HG03575 (cell line): ENCODE results near the gene DBI.
A peak's percentile ranks its signal among the peaks of the same experiment; 100 is the strongest.

Experiments
- ATAC-seq: cut with Tn5 transposase; IDR thresholded peaks from one replicate; pipeline ENCODE4 v1.9.1; 2021; ENCODE audit not compliant: unreplicated experiment, insufficient number of reproducible peaks, low FRiP score; ENCODE audit errors: extremely low read depth

Gene DBI

DNA sequence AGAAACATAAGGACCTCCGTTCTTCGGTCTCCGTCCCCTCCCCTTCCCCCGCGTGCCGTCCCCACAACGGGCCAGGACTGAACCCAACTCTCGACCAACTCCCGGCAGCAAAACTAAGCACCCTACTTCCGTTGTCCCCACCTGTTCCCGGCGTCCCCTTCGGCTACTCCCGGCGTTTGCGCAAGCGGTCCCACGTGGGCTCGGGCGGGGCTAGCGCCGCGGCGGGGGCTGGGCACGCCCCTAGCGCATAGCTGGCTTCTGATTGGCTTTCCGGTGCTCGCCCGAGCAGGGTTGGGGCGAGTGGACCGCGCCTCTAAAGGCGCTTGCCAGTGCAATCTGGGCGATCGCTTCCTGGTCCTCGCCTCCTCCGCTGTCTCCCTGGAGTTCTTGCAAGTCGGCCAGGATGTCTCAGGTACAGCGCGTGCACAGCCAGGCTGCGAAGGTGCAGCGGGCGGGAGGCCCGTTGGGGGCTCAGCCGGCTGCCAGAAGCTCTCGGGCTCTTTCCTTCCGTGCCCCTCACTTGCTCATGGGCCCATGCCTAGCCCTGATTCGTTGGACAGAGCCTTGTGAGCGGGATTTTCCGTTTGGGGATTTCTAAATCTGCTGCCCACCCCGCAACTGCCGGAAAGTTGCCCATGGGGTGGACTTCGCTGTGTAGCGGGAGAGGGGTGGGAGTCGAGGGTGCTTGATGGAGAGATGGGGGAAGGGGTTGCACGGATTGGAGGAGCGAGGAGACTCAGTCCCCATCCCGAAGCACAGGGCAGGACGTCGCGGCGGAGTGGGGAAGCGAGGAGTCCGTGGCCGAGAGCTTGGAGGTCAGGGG is at the start of gene DBI, which contains the start of gene C2orf76:
Gene DBI (plus strand): TSS at position 329 of the 823 bp plus-strand sequence. CDS start 75 bp downstream, at position 404.
Gene C2orf76 (minus strand): TSS at position 186 of the 823 bp plus-strand sequence. CDS start 26,875 bp downstream, outside the sequence.
- peak; percentile 91 for ATAC-seq

DNA sequence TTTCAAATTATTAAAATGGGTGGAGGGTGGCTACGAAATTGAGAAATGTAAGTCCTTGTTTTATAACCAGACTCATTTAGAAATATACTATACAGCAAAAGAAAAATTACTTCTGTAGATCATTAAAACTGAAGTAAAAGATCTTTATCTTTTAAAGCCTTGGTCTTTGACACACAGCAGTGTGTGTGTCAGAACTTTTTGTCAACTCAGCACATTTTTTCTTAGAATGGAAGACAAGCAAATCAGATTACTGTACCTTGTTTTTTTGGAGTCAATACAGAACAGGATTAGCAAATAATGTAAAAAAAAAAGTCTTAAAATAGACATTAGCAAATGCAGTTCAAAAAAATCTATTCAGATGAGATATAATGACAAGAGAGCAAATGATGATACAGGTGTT is 49.2 kb upstream of the DBI start:
- ATAC-seq, result no peak

DNA sequence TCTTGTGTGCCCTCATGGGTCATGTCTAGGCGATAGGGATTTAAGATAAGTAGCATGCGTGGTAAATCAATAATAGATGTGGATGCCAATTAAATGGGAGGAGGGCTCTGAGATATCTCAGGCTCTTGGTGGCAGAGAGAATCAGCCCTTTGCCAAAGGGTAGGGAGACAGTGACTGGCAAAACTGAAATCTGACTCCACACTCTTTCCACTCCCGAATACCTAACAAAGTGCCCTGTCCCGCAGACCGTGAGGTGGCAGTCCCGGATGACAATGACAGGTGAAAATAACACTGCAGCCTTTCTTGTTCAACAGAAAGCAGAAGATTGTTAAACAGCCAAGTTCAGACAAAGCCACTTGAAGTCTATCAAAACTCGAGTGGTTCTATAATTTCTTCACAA is 47.2 kb upstream of the DBI start:
- ATAC-seq, result no peak

DNA sequence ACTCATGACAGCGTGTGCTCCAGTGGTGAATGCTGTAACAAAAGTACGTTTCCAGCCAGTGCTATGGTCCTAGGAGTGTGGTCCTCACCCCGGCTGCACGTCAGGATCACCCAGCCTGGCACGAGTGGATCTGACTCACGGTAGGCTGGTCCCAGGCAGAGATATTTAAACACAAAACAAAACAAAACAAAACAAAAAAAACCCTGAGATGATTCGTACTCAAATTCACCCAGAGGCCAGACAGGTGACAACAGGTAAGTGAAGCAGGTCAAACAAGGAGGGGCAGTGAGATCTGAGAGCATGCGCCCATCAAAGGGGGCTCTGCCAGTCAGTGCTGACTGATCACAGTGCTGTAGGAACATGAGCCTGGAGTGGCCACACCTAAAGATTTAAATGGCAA is 43.3 kb upstream of the DBI start:
- ATAC-seq, result no peak

DNA sequence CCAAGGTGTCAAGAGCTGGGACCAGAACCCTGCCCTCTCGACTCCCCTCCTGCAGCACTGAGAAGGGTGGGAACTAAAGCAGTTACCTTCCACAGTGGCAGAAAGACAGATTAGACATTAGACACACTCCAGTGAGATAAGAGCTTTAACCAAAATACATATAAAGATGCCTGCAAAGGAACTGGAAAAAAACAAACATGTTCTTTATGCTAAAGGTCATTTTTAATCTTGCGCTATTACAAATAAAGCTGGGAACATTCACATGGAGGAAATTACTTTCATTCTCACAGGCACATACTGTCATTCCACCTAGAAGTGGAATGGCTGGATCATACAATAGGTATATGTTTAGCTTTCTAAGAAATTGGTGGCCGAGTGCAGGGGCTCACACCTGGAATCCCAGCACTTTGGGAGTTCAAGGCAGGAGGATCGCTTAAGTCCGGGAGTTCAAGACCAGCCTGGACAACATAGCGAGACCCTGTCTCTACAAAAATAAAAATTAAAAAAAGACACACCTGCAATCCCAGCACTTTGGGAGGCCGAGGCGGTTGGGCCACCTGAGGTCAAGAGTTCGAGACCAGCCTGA is 42.0 kb upstream of the DBI start:
- ATAC-seq, result no peak

DNA sequence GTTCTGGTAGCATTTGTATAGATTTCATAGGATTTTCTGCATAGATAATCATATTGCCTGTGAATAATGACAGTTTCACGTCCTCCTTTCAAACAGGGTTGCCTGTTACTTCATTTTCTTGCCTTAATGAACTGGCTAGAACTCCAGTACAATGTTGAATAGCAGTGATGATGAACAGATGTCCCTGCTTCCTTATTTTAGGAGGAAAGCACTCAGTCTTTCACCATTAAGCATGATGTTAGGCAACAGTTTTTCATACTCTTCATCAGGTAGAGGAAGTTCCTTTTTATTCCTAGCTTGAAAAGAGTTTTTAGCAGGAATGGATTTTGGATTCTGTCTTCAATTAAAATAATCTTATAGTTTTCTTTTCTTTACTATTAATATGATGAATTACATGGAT is 39.8 kb upstream of the DBI start:
- no peak for ATAC-seq

DNA sequence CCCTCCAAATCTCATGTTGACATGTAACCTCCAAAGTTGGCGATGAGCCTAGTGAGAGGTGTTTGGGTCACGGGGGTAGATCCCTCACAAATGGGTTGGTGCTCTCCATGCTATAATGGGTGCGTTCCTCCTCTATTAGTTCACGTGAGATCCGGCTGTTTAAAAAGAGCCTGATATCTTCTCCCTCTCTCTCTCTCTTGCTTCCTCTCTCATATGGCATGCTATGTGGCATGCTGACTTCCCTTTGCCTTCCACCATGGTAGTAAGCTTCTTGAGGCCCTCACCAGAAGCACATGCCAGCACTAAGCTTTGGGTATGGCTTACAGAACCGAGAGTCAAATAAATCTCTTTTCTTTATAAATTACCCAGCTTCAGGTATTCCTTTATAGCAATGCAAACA is 39.3 kb upstream of the DBI start:
- no peak for ATAC-seq

DNA sequence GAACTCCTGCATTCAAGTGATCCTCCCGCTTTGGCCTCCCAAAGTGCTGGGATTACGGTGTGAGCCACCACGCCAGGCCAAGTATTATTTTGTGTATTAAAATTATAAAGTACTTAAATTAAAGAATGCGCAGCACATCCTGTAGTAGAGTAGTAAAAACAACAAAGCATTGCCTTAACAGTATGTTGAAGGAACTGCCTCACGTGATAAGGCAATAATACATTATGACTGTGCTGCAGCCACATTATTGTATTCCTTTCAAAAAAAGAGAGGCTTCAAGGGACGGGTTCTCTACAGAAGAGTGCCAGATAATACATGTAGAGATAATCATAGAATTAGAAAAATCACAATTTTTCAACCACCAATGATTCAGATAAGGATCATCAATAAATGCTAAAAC is 33.8 kb upstream of the DBI start:
- no peak for ATAC-seq

DNA sequence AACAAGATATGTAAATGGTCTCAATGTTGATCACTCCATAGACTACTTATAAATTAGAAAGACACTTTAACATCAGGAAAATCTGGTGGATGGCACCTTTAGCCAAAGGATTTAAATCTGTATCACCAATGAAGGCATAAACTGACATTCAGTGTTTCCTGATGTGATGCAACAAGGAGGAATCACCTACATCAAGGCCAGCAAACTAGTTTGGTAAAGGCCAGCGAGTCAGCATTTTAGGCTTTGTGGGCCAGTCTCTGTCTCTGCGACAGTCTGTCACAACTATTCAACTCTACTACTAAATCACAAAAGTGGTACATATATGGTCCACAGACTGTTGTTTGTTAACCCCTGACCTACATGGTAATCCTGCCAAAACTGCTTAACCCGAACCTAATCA is 33.4 kb upstream of the DBI start:
- ATAC-seq, result no peak

DNA sequence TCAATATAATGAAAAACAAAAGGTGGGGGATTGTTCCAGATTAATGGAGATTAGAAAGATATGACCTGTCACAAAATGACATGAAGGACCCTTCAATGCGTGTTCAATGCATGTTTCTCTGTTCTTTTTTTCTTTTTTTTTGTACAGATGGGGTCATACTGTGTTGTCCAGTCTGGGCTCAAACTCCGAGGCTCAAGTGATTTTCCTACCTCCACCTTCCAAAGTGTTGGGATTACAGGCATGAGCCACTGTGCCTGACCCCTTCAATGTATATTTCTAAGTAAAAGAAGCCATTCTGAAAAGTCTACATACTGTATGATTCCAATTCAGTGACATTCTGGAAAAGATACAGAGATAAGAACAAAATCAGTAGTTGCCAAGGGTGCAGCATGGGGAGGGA is 32.9 kb upstream of the DBI start:
- no peak for ATAC-seq

DNA sequence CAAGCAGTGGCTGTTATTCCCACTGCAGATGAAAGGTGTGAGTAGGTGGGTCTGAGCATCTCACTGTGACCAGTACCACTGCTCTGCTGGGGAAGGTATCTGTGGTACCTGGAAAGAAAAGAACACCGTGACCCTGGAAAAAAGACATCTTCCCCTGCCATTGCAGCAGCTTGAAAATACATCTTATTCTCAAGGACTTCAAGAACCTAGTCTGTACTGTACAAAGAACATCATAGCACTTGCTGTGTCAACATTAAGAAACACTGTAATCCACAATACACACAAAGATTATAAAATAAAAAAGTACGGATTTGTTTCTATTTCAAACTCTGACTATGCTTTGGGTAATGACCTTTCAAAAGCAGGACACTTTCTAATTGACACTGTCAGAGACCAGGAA is 29.0 kb upstream of the DBI start:
- ATAC-seq, result no peak

DNA sequence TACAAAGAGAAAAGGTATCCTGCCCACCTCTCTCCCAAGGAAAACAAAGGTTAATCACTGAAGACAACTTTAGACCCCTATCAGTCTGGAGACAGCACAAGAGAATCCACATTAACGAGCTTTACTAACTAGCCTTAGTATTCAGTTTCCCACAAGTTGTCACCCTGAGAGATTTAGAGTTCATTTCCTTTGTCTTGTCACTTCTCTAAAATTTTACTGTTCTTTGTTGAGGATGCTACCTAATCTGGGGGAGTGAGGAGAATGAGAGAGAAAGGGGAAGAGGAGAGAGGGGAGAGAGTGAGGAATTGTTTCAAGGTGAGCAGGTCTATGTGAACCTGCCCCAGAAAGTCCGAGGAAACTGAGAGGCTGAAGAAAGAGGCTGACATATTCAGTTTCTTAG is 28.5 kb upstream of the DBI start:
- no peak for ATAC-seq

DNA sequence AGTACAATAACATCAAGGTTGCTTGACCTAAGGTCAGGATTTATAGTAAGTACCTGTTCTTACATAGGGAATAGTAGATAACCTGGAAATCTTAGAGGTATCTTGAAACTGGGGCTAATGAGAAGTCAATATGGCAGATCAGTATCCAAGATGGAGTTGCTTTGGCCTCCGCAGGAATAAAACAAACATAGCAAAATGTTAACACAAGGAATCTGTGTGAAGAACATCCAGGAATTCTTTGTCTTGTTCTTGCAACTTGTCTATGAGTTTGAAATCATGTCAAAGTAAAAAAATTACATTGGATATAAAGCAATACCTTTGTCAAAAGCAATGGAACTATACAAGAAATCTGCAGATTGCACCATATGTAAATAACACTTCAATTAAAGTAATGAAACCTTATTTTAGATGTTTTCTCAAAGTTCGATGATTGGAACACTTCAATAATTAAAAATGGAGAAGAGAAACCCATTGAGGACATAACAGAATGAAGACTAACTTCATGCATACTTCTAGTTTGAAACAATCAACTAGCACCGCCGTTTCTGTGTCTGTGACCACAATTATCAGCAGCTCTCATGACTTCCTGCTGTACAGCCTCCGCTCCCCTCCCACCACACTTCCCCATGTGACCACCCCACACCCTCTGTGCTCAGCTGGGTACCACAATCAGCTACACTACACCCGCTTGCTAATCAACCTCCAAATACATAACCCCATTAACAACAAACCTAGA is 27.8 kb upstream of the DBI start:
- peak; percentile 97 for ATAC-seq

DNA sequence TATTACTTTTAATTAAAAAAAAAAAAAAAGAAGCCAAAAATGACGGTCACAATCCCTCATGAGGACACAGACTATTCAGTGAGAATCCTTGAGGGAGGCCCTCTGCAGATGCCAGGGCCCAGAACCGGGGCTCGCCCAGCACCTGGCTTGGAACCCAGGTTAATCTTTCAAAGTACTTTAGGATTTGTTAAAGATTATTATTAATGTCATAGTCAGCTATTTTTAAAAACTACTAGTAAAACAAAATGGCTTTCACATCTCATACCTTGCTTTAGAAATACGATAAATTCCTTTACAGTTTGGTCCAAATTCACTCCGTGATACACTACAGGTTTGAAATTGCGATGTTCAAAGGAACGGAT is 27.2 kb upstream of the DBI start:
- ATAC-seq, result no peak

DNA sequence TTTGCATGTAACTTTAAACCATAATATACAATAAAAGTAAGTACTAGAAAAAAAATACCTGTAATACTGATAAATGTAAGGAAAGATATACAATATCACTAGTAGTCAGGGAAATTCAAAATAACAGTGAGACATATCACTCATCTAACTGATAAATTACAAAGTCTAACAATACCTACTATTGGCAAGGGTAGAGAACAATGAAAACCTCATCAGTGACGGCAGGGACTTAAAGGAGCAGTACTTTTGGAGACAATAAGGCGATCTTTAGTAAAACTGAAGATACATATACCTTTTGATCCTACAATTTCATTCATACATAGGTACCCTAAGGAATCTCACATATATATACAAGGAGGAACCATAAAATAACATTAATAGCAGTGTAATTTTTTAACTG is 25.1 kb upstream of the DBI start:
- ATAC-seq, result no peak

DNA sequence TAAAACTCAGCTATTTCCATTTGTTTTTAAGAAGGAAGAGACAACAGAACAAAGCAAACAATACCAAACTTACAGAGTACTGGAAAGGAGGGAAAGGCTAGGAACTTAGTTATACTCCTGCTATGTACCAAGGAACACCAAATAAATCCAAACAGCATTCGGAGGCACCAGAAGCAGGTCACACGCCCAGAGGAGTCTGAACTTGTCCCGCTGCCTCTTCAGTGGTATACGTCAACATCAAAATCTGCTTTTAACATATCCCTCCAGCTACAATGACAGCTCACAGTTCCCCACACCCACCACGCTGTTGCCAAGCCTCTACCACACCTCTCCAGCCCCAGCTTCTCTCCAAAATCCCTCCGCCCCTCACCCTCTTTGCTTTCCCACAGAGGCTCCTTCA is 17.5 kb upstream of the DBI start:
- ATAC-seq, result no peak

DNA sequence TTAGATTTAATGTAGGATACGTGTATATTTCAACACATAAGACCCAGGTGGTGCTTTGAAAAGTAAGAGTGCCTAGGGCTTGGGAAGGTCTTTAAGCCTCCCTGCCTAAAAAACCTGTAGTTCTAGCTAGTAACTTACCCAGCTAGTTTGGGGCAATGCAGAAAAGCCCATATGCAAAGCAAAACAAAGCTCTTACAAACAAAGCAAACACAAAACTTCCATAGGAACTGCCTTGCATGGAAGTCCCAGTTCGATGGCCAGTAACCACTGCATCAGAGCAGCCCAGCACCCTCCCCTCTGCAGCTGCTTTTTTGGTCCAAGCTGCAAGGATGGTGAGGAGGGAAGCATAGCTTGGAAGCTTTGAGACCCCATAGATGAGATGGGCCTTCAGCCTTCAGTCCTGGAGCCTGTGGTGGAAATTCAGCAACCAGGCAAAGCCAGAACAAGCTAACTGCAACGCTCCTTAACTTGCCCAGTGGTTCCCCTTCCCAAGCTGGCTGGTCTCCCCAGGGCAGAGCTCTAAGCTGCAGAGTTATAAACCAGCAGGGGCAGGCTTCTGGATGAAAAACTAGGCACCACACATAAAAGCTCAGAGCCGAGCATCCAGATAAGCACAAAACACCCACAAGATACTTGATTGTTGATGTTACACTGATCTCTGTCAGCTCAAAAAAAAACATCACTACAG is 16.3 kb upstream of the DBI start:
- ATAC-seq, result no peak

DNA sequence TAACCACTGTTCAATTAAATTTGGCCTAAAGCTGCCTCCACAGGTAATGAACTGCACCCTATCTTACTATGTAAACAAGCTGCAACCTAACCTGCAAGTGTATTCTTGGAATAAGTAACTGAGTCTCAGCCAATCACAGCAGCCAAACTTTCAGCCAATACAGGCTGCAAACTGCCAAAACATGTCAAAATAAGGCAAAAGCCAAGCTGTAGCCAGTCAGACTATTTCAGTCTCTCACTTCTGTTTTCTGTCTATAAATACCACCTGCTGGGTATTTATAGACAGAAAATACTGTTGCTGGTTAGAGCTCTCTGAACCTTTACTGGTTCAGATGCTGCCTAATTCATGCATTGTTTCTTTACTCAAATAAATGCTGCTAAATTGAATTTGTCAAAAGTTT is 14.4 kb upstream of the DBI start:
- ATAC-seq, result peak; percentile 84

DNA sequence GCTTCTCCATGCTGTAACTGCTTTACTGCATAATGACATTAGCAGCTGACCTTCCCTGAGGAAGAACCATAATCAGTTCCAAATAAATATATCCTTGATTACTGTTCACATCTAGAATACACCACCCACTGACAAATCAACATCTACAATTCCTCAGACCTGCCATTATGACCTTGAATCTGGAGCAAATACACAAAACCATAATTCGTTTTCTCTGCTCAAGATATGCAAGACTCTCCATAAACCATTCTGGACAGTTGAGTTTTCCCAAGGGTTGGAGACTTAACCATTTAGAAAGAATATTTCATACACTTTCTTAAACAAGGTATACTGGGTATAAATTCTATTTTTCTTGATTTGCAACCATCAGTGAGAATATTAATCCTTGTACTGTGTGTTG is 11.9 kb upstream of the DBI start:
- ATAC-seq, result no peak

DNA sequence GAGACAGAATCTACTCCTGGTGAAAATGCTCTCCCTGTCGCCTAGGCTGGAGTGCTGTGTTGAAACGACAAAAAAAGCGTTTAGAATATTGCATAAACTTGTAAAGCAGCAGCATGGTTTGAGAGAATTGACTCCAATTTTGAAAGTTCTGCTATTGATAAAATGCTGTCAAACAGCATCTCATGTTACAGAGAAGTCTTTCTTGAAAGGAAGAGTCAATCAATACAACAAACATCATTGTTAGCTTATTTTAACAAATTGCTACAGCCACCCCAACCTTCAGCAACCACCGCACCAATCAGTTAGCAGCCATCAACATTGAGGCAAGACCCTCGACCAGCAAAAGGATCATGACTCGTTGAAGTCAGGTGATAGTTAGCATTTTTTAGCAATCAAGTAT is 7.0 kb upstream of the DBI start:
- no peak for ATAC-seq
